MM.1S (cell line): ENCODE measurements around the gene PLA2G6.
A peak's percentile ranks its signal among the peaks of the same experiment; 100 is the strongest.

Source experiments
- DNase-seq: peaks from one replicate; pipeline ENCODE4 v3.0.0-alpha.2; 2015
- H2AFZ ChIP-seq: fragments of 300-600 bp; sonication (generic); 2 replicates; pipeline ENCODE4 v1.6.0; 2016; ENCODE audit warnings: antibody characterized with exemption, low read length
- H3F3A ChIP-seq: fragments of 300-600 bp; sonication (generic); 2 replicates; pipeline ENCODE4 v1.6.1; 2016; ENCODE audit warnings: mild to moderate bottlenecking, antibody characterized with exemption, low read length, moderate library complexity, mixed read lengths; ENCODE audit not compliant: insufficient read depth
- H3K27ac ChIP-seq: fragments of 300-600 bp; sonication (generic); 2 replicates; pipeline ENCODE4 v1.5.1; 2016; ENCODE audit warnings: mild to moderate bottlenecking, low read length
- H3K27me3 ChIP-seq: fragments of 300-600 bp; sonication (generic); replicated peaks from 2 replicates; pipeline ENCODE4 v1.6.0; 2016; ENCODE audit warnings: low read length; ENCODE audit not compliant: insufficient read depth
- H3K36me3 ChIP-seq: fragments of 300-600 bp; sonication (generic); replicated peaks from 2 replicates; pipeline ENCODE4 v1.6.1; 2016; ENCODE audit warnings: mild to moderate bottlenecking, low read length, mixed read lengths; ENCODE audit not compliant: insufficient read depth
- H3K4me1 ChIP-seq: fragments of 300-600 bp; sonication (generic); 2 replicates; pipeline ENCODE4 v1.6.1; 2016; ENCODE audit warnings: low read length, mixed read lengths
- H3K4me2 ChIP-seq: fragments of 300-600 bp; sonication (generic); 2 replicates; pipeline ENCODE4 v1.6.0; 2016; ENCODE audit warnings: low read depth, low read length
- H3K4me3 ChIP-seq: fragments of 300-600 bp; sonication (generic); 2 replicates; pipeline ENCODE4 v1.5.1; 2016; ENCODE audit warnings: low read length, mixed read lengths
- H3K79me2 ChIP-seq: fragments of 300-600 bp; sonication (generic); 2 replicates; pipeline ENCODE4 v1.6.1; 2016; ENCODE audit warnings: mixed run types, low read length, mixed read lengths
- H3K9ac ChIP-seq: fragments of 300-600 bp; sonication (generic); 2 replicates; pipeline ENCODE4 v1.6.1; 2016; ENCODE audit warnings: low read length, mixed read lengths
- H3K9me2 ChIP-seq: fragments of 300-600 bp; sonication (generic); replicated peaks from 2 replicates; pipeline ENCODE4 v1.6.1; 2016; ENCODE audit warnings: mild to moderate bottlenecking, low read length, mixed read lengths; ENCODE audit not compliant: insufficient read depth
- H3K9me3 ChIP-seq: fragments of 300-600 bp; sonication (generic); replicated peaks from 2 replicates; pipeline ENCODE4 v1.6.1; 2016; ENCODE audit warnings: mild to moderate bottlenecking, low read length, mixed read lengths; ENCODE audit not compliant: insufficient read depth
- H4K20me1 ChIP-seq: fragments of 300-600 bp; sonication (generic); 2 replicates; pipeline ENCODE4 v1.6.1; 2016; ENCODE audit warnings: mild to moderate bottlenecking, low read length, moderate library complexity, mixed read lengths; ENCODE audit not compliant: insufficient read depth
- EZH2 ChIP-seq: fragments of 300-600 bp; sonication (generic); optimal IDR thresholded peaks from 2 replicates; pipeline ENCODE3; 2017; ENCODE audit warnings: low read depth, mild to moderate bottlenecking, antibody characterized with exemption, low read length, mixed read lengths
- EZH2phosphoT487 ChIP-seq: fragments of 300-600 bp; sonication (generic); IDR thresholded peaks from 2 replicates; pipeline ENCODE4 v1.6.1; 2018; ENCODE audit warnings: antibody characterized with exemption, low read length
- TF ChIP-seq, protein P1 (sequence below): fragments of 300-600 bp; sonication (generic); IDR thresholded peaks from 2 replicates; pipeline ENCODE4 v1.5.1; 2016; ENCODE audit warnings: antibody characterized with exemption, low read length, mixed read lengths

Gene PLA2G6

DNA sequence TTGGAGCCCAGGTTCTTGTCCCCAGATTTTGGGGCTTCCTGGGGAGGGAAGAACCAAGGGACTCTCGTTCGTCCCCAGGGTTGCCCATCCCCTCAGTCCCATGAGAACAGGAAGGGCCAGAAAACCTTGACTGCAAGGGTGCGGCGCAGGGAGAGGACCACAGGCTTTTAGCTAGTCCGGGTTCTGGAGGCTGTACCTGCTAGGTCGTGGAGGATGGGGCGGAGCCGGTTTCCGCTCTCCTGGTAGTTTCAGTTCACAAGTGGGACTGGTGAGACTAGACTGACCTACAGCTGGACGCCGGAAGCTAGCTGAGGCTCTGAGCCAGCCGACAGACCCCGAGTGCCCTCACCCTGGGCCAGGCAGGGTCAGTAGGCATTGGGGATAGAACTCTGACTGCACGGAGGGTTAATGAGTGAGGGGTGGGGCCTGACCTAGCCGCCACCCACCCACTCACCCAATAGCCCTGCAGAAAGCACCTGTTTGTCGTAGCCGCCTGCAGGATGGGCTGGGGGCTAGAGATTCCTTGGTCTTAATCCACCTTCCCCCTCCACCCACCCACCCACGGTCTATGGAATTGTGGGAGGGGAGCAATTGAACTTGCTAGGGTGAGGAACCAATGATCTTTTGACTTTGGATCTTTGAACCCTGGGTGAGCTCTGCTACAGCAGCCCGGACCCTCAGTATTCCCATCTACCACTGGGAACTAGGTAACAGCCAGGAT lies 21.6 kb upstream of the PLA2G6 start:
- H3K9me2 ChIP-seq = no peaks in the 10 kb centered on the region
- H3F3A ChIP-seq = peaks cover 15% of the 10 kb centered on the region; the same call in 1 of the 2 replicates
- H3K9ac ChIP-seq = peak overlapping the region; percentile 86
- H3K27me3 ChIP-seq = no peaks in the 10 kb centered on the region
- peak overlapping the region; percentile 77; the same call in 1 of the 2 replicates for H3K27ac ChIP-seq
- H3K4me2 ChIP-seq = peak overlapping the region; percentile 90
- H3K79me2 ChIP-seq = peaks cover 59% of the 10 kb centered on the region
- H2AFZ ChIP-seq = peak overlapping the region; percentile 40
- H3K4me3 ChIP-seq = peak overlapping the region; percentile 74
- peak; percentile 71 for DNase-seq
- H3K36me3 ChIP-seq = no peaks in the 10 kb centered on the region
- TF ChIP-seq, protein P1, sequence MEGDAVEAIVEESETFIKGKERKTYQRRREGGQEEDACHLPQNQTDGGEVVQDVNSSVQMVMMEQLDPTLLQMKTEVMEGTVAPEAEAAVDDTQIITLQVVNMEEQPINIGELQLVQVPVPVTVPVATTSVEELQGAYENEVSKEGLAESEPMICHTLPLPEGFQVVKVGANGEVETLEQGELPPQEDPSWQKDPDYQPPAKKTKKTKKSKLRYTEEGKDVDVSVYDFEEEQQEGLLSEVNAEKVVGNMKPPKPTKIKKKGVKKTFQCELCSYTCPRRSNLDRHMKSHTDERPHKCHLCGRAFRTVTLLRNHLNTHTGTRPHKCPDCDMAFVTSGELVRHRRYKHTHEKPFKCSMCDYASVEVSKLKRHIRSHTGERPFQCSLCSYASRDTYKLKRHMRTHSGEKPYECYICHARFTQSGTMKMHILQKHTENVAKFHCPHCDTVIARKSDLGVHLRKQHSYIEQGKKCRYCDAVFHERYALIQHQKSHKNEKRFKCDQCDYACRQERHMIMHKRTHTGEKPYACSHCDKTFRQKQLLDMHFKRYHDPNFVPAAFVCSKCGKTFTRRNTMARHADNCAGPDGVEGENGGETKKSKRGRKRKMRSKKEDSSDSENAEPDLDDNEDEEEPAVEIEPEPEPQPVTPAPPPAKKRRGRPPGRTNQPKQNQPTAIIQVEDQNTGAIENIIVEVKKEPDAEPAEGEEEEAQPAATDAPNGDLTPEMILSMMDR = no peak
- TF ChIP-seq EZH2 (no peak), EZH2phosphoT487 (no peak)
- peaks cover 26% of the 10 kb centered on the region for H3K4me1 ChIP-seq
- H4K20me1 ChIP-seq = no peaks in the 10 kb centered on the region
- no peaks in the 10 kb centered on the region for H3K9me3 ChIP-seq

DNA sequence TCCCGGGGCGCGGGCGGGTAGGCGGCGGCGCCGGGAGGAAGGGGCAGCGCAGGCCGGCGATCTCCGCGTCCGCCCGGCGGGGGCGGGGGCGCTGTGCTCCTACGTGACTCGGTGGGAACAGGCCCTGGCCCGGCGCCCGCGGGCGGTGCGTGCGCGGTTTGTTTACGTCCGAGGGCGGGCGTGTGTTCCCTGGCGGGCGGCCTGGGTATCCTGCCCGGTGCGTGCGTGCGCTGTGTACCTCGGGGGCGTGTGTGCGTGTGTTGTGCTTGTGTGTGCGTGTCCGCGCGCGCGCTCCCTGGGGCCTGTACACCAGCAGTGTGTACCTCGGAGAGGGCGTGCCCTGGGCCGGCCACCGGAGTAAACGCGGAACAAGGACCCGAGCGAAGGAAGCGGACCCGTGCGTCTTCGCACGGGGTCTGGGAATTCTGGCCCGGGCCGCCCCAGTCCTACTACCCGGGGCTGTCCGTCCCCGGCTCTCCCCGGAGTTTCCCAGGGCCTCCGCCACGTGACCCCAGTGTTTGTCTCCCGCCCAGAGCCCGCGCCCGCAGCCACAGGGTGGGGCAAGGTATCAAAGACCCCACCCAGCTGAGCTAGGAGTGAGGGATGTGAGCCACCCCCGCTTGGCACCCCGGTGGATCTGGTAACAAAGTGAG lies 20.9 kb upstream of the PLA2G6 start:
- Histone ChIP-seq H3K4me3 (peak overlapping the region; percentile 74), H3K4me2 (peak overlapping the region; percentile 90), H3K9me3 (no peaks in the 10 kb centered on the region), H3K9me2 (no peaks in the 10 kb centered on the region), H3K36me3 (no peaks in the 10 kb centered on the region), H2AFZ (peak overlapping the region; percentile 40), H4K20me1 (no peaks in the 10 kb centered on the region), H3K79me2 (peaks cover 52% of the 10 kb centered on the region), H3F3A (peaks cover 15% of the 10 kb centered on the region; the same call in 1 of the 2 replicates), H3K4me1 (peaks cover 26% of the 10 kb centered on the region), H3K27me3 (no peaks in the 10 kb centered on the region), H3K9ac (peak overlapping the region; percentile 86), H3K27ac (peak overlapping the region; percentile 77; the same call in 1 of the 2 replicates)
- peak; percentile 53 for DNase-seq
- TF ChIP-seq EZH2phosphoT487 = no peak
- TF ChIP-seq, protein P1 = no peak; the same call in none of the 2 replicates
- TF ChIP-seq EZH2 = no peak

DNA sequence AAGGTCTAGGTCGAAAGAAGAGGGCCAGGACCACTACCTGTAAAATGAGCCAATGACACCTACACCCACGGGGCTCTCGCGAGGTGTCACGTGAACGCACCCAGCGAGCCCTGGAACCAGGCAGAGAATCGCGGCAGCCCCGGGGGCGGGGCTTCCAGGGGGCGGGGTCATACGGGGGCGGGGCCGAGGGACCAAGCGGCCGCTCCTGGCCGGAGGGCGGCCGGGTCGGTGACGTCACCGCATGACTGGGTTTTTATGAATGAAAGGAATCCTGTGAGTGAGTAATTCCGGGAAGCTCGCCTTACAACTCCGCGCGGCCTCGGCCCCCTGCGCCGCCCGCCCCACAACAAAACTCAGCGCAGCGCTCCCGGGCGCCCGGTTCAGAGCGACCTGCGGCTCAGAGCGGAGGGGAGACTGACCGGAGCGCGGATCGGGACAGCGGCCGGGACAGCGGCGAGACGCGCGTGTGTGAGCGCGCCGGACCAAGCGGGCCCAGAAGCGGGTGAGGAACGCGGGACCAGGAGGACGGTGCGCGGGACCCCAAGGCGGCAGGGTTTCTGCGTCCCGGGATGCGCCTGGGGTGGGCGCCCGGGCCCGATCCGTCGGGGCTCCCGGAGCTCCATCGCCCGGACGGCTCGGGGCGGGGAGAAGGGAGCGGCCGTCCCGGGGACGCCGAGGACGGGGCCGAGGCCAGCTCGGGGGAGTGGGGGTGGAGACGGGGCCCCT lies 20.2 kb upstream of the PLA2G6 start, which contains the start of gene MAFF:
Gene MAFF (plus strand): TSS at position 284 of the 726 bp plus-strand sequence. CDS start 11,860 bp downstream, outside the sequence.
- Histone ChIP-seq H3K4me1 (peaks cover 26% of the 10 kb centered on the region), H3K79me2 (peaks cover 49% of the 10 kb centered on the region), H3K9me3 (no peaks in the 10 kb centered on the region), H3F3A (peaks cover 15% of the 10 kb centered on the region; the same call in 1 of the 2 replicates), H3K36me3 (no peaks in the 10 kb centered on the region), H3K27me3 (no peaks in the 10 kb centered on the region), H3K9me2 (no peaks in the 10 kb centered on the region), H3K4me3 (peak within 1 kb of the TSS; percentile 74), H3K27ac (peak within 1 kb of the TSS; percentile 77), H3K4me2 (peak within 1 kb of the TSS; percentile 90), H3K9ac (peak within 1 kb of the TSS; percentile 86), H2AFZ (peak within 1 kb of the TSS; percentile 68), H4K20me1 (no peaks in the 10 kb centered on the region)
- DNase-seq = peak; percentile 95
- TF ChIP-seq EZH2 = no peak
- TF ChIP-seq, protein P1 = no peak
- no peak for TF ChIP-seq EZH2phosphoT487
